ENCODE results near the gene NCBP1.

Gene NCBP1

DNA sequence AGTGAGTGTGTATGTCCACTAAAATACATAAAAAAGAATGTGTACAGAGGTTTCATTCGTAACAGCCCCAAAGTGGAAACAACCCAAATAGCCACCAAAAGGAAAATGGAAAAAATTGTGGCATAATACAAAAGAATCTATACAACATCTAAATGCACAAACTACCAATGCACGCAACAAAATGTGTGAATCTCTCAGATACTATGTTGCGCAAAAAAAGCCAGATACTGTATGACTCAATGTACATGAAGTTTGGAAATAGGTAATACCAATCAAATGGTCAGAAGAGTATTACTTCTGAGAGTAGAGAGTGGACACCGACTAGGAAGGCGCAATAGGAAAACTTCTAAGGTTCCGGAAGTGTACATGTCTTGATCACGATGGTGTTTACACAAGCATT is 61.1 kb downstream of the NCBP1 start:
- no peak overlapping the region for H4K91ac ChIP-seq (ENCODE audit: low read depth, low read length, poor library complexity)
- no peak for DNase-seq (ENCODE audit: low spot score)
- H2BK5ac ChIP-seq (ENCODE audit: low read length), result no peak overlapping the region
- no peak overlapping the region for H3K14ac ChIP-seq (ENCODE audit: low read length)
- H3K4me1 ChIP-seq (ENCODE audit: control insufficient read depth in 2 of 2, insufficient read depth in 1 of 2, low read depth in 1 of 2, low read length in 2 of 2), result peaks cover 2 to 9% of the 10 kb centered on the region in 2 donors
- no peak overlapping the region for H3K4me3 ChIP-seq (ENCODE audit: low read length in 2 of 2)
- no peak overlapping the region for H2AK5ac ChIP-seq (ENCODE audit: low read depth, low read length)
- H3K4me2 ChIP-seq (ENCODE audit: insufficient read depth, low read length, poor library complexity, severe bottlenecking), result no peak overlapping the region
- no peak overlapping the region for H2BK120ac ChIP-seq (ENCODE audit: low read depth, low read length)
- no CpG with 5 or more reads among the region's 7 CpGs for WGBS, 2 donors (ENCODE audit: extremely low coverage in 2 of 2, insufficient read length in 2 of 2, insufficient replicate concordance in 1 of 2)
- no peak overlapping the region for H3K4ac ChIP-seq (ENCODE audit: low read length)
- no peak overlapping the region for H3K23ac ChIP-seq (ENCODE audit: low read depth, low read length, poor library complexity)
- H3K36me3 ChIP-seq (replicated peaks in 1 of 2; ENCODE audit: control insufficient read depth in 2 of 2, insufficient read depth in 2 of 2, low read length in 2 of 2), result peaks cover 0 to 30% of the 10 kb centered on the region in 2 donors
- no peak overlapping the region for H2BK12ac ChIP-seq (ENCODE audit: low read length)
- no peak overlapping the region for H2BK15ac ChIP-seq (ENCODE audit: low read length)
- H3K9ac ChIP-seq (ENCODE audit: low read depth, low read length, poor library complexity), result no peak overlapping the region
- H4K8ac ChIP-seq (ENCODE audit: low read depth, low read length), result no peak overlapping the region
- no peak overlapping the region for H3K18ac ChIP-seq (ENCODE audit: low read length)
- no peak overlapping the region for H3K27ac ChIP-seq (replicated peaks; ENCODE audit: low read length)
- H3K27me3 ChIP-seq (ENCODE audit: control insufficient read depth in 3 of 3, insufficient read depth in 3 of 3, low read depth in 1 of 3, low read length in 3 of 3), result no peaks in the 10 kb centered on the region
- no peak overlapping the region for H2AFZ ChIP-seq (ENCODE audit: low read length)
- no peaks in the 10 kb centered on the region for H3K9me3 ChIP-seq (replicated peaks in 1 of 2; ENCODE audit: control insufficient read depth in 2 of 2, insufficient read depth in 1 of 2, low read depth in 1 of 2, low read length in 2 of 2)
- H3K79me1 ChIP-seq (ENCODE audit: low read depth, low read length), result peaks cover 2% of the 10 kb centered on the region

DNA sequence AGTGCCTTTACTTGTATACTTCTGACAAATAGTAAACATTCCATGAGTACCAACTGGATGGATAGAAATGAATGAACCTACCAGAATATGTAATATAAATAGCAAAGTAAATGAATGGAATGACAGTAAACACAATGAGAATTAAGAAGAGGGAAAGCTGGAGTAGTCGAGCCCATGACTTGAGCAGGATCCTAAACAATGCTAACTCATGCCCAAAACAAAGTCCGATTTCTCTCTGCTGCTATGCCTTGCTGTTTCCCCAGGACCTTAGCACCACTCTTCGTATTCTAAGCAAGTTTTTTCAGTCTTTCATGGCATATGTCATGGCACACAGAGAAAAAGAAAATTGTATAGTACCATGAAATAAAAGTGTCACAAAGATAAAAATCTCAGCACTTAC is 61.8 kb downstream of the NCBP1 start:
- no peak overlapping the region for H3K4me2 ChIP-seq (ENCODE audit: insufficient read depth, low read length, poor library complexity, severe bottlenecking)
- H4K91ac ChIP-seq (ENCODE audit: low read depth, low read length, poor library complexity), result no peak overlapping the region
- peaks cover 2 to 9% of the 10 kb centered on the region in 2 donors for H3K4me1 ChIP-seq (ENCODE audit: control insufficient read depth in 2 of 2, insufficient read depth in 1 of 2, low read depth in 1 of 2, low read length in 2 of 2)
- H2AK5ac ChIP-seq (ENCODE audit: low read depth, low read length), result no peak overlapping the region
- no CpG with 5 or more reads among the region's 3 CpGs for WGBS, 2 donors (ENCODE audit: extremely low coverage in 2 of 2, insufficient read length in 2 of 2, insufficient replicate concordance in 1 of 2)
- no peak overlapping the region for H2BK15ac ChIP-seq (ENCODE audit: low read length)
- H3K27me3 ChIP-seq (ENCODE audit: control insufficient read depth in 3 of 3, insufficient read depth in 3 of 3, low read depth in 1 of 3, low read length in 3 of 3), result peaks cover 0 to 2% (median 0%) of the 10 kb centered on the region in 3 experiments
- H2BK5ac ChIP-seq (ENCODE audit: low read length), result no peak overlapping the region
- no peak overlapping the region for H2AFZ ChIP-seq (ENCODE audit: low read length)
- no peak overlapping the region for H3K27ac ChIP-seq (replicated peaks; ENCODE audit: low read length)
- H3K36me3 ChIP-seq (replicated peaks in 1 of 2; ENCODE audit: control insufficient read depth in 2 of 2, insufficient read depth in 2 of 2, low read length in 2 of 2), result peaks cover 0 to 24% of the 10 kb centered on the region in 2 donors
- H3K9ac ChIP-seq (ENCODE audit: low read depth, low read length, poor library complexity), result no peak overlapping the region
- no peaks in the 10 kb centered on the region for H3K9me3 ChIP-seq (replicated peaks in 1 of 2; ENCODE audit: control insufficient read depth in 2 of 2, insufficient read depth in 1 of 2, low read depth in 1 of 2, low read length in 2 of 2)
- H3K14ac ChIP-seq (ENCODE audit: low read length), result no peak overlapping the region
- no peak overlapping the region for H3K18ac ChIP-seq (ENCODE audit: low read length)
- H4K8ac ChIP-seq (ENCODE audit: low read depth, low read length), result no peak overlapping the region
- no peak for DNase-seq (ENCODE audit: low spot score)
- H3K23ac ChIP-seq (ENCODE audit: low read depth, low read length, poor library complexity), result no peak overlapping the region
- peaks cover 2% of the 10 kb centered on the region for H3K79me1 ChIP-seq (ENCODE audit: low read depth, low read length)
- H2BK12ac ChIP-seq (ENCODE audit: low read length), result no peak overlapping the region
- H3K4me3 ChIP-seq (ENCODE audit: low read length in 2 of 2), result peak overlapping the region in 1 of 2 donors; percentile 69
- H3K4ac ChIP-seq (ENCODE audit: low read length), result no peak overlapping the region
- no peak overlapping the region for H2BK120ac ChIP-seq (ENCODE audit: low read depth, low read length)

DNA sequence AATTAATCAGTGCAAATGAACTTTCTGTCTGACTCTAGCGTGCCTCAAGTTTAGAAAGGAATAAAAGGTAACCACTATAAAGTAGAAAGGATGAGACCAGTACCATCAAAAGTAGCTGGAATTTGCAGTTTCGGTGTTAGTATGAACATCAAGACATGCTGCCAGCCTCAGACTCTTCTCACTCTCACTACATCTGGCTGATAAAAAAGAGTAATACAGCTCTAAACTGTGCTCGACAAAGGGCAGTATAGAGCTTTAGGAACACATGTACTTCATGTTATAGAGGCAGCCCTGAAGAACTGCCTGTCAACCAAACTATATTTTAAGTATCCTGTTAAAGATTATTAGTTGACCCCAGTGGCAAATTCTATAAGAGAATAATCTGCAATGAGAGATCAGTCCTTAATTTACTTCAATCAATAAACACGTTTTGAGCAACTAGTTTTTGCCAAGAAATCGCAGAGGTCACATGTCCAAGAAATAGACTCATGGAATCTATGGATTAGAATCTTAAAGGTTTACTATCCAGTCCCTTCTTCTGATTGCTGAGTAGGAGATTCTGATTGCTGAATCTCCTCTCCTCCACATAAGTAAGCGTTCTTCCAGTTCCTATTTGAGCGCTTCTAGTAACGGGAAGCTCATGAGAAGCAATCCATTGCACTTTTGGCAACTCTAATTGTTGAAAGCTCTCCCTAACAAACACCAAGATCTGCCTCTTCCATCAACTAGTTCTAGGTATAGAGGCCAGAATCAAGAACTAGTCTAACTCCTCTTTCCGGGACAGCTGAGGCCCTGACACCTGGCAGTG is 62.6 kb downstream of the NCBP1 start:
- Histone ChIP-seq H2BK15ac (ENCODE audit: low read length) (no peak overlapping the region), H3K4me2 (ENCODE audit: insufficient read depth, low read length, poor library complexity, severe bottlenecking) (peak overlapping the region; percentile 89), H2AK5ac (ENCODE audit: low read depth, low read length) (no peak overlapping the region), H3K23ac (ENCODE audit: low read depth, low read length, poor library complexity) (no peak overlapping the region), H4K91ac (ENCODE audit: low read depth, low read length, poor library complexity) (no peak overlapping the region), H3K36me3 (replicated peaks in 1 of 2; ENCODE audit: control insufficient read depth in 2 of 2, insufficient read depth in 2 of 2, low read length in 2 of 2) (peaks cover 0 to 17% of the 10 kb centered on the region in 2 donors), H2BK12ac (ENCODE audit: low read length) (no peak overlapping the region), H2AFZ (ENCODE audit: low read length) (peak overlapping the region; percentile 96), H2BK120ac (ENCODE audit: low read depth, low read length) (no peak overlapping the region), H3K4me1 (ENCODE audit: control insufficient read depth in 2 of 2, insufficient read depth in 1 of 2, low read depth in 1 of 2, low read length in 2 of 2) (peaks cover 2 to 9% of the 10 kb centered on the region in 2 donors), H3K27me3 (ENCODE audit: control insufficient read depth in 3 of 3, insufficient read depth in 3 of 3, low read depth in 1 of 3, low read length in 3 of 3) (peaks cover 0 to 2% (median 0%) of the 10 kb centered on the region in 3 experiments), H3K79me1 (ENCODE audit: low read depth, low read length) (peaks cover 2% of the 10 kb centered on the region), H3K27ac (replicated peaks; ENCODE audit: low read length) (no peak overlapping the region), H3K9ac (ENCODE audit: low read depth, low read length, poor library complexity) (peak overlapping the region; percentile 91), H4K8ac (ENCODE audit: low read depth, low read length) (no peak overlapping the region), H3K18ac (ENCODE audit: low read length) (no peak overlapping the region), H3K4ac (ENCODE audit: low read length) (no peak overlapping the region), H3K14ac (ENCODE audit: low read length) (peak overlapping the region; percentile 83), H3K4me3 (ENCODE audit: low read length in 2 of 2) (peak overlapping the region; percentile 69 to 93), H3K9me3 (replicated peaks in 1 of 2; ENCODE audit: control insufficient read depth in 2 of 2, insufficient read depth in 1 of 2, low read depth in 1 of 2, low read length in 2 of 2) (no peaks in the 10 kb centered on the region), H2BK5ac (ENCODE audit: low read length) (peak overlapping the region; percentile 27)
- no CpG with 5 or more reads among the region's 9 CpGs for whole genome bisulfite sequencing, 2 donors (ENCODE audit: extremely low coverage in 2 of 2, insufficient read length in 2 of 2, insufficient replicate concordance in 1 of 2)
- no peak for DNase-seq (ENCODE audit: low spot score)

DNA sequence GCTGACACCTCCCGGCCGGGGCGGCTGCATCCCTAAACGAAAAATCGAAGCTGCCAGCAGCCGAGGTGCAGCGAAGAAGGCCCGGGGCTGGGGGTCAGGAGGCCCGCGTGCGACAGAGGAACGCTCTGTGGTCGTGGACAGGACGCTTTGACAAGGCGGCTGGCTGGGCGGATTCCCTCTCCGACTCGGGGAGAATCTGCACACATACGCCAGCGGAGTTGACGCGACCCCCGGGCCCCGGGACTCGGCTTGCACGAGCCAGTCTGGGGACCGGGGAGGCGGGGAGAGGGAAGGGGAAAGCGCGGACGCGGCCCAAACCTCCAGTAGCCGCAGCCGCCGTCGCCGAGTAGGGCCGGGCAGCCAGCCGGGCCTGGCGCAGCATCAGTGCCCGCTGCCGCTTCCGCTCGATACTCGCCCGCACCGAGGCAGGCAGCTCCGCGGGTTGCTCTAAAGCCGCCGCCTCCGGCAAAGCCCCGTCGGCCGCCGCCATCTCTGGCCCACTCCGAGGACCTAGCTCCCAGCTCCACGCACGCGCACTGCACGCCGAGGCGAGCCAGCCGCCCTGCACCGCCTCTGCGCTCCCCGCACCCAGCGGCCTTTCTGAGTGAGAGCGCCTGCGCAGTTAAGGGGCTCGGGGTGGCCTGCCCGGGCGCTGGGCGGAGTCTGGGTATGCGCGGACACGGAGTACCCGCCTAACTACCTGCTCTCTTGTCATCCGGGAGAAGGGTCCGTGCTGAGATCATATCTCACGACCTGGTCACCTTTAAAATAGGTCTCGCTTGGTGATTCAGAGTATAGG is 63.4 kb downstream of the NCBP1 start, which contains the start of gene XPA:
XPA (minus strand) TSS at position 538 of the 799 bp plus-strand sequence; CDS start at position 490, 48 bp downstream.
- Histone ChIP-seq H3K79me1 (ENCODE audit: low read depth, low read length) (peaks cover 2% of the 10 kb centered on the region), H4K8ac (ENCODE audit: low read depth, low read length) (peak within 1 kb of the TSS; percentile 100), H2BK12ac (ENCODE audit: low read length) (no peak within 1 kb of the TSS), H3K18ac (ENCODE audit: low read length) (peak within 1 kb of the TSS; percentile 97), H2AK5ac (ENCODE audit: low read depth, low read length) (no peak within 1 kb of the TSS), H3K23ac (ENCODE audit: low read depth, low read length, poor library complexity) (peak within 1 kb of the TSS; percentile 76), H3K4me2 (ENCODE audit: insufficient read depth, low read length, poor library complexity, severe bottlenecking) (peak within 1 kb of the TSS; percentile 89), H3K36me3 (replicated peaks in 1 of 2; ENCODE audit: control insufficient read depth in 2 of 2, insufficient read depth in 2 of 2, low read length in 2 of 2) (peaks cover 0 to 14% of the 10 kb centered on the region in 2 donors), H3K27me3 (ENCODE audit: control insufficient read depth in 3 of 3, insufficient read depth in 3 of 3, low read depth in 1 of 3, low read length in 3 of 3) (peaks cover 0 to 2% (median 0%) of the 10 kb centered on the region in 3 experiments), H2AFZ (ENCODE audit: low read length) (peak within 1 kb of the TSS; percentile 96), H2BK15ac (ENCODE audit: low read length) (no peak within 1 kb of the TSS), H3K9me3 (replicated peaks in 1 of 2; ENCODE audit: control insufficient read depth in 2 of 2, insufficient read depth in 1 of 2, low read depth in 1 of 2, low read length in 2 of 2) (no peaks in the 10 kb centered on the region), H3K14ac (ENCODE audit: low read length) (peak within 1 kb of the TSS; percentile 83), H2BK120ac (ENCODE audit: low read depth, low read length) (no peak within 1 kb of the TSS), H3K4me1 (ENCODE audit: control insufficient read depth in 2 of 2, insufficient read depth in 1 of 2, low read depth in 1 of 2, low read length in 2 of 2) (peaks cover 2 to 9% of the 10 kb centered on the region in 2 donors), H3K9ac (ENCODE audit: low read depth, low read length, poor library complexity) (peak within 1 kb of the TSS; percentile 91), H3K4me3 (ENCODE audit: low read length in 2 of 2) (peak within 1 kb of the TSS; percentile 69 to 93), H2BK5ac (ENCODE audit: low read length) (peak within 1 kb of the TSS; percentile 27), H3K27ac (replicated peaks; ENCODE audit: low read length) (peak within 1 kb of the TSS; percentile 82), H3K4ac (ENCODE audit: low read length) (no peak within 1 kb of the TSS), H4K91ac (ENCODE audit: low read depth, low read length, poor library complexity) (no peak within 1 kb of the TSS)
- peak; percentile 94 for DNase-seq (ENCODE audit: low spot score)
- no CpG with 5 or more reads among the region's 82 CpGs for WGBS, 2 donors (ENCODE audit: extremely low coverage in 2 of 2, insufficient read length in 2 of 2, insufficient replicate concordance in 1 of 2)
